Lower lobe of right lung (tissue), 2 donors: ENCODE measurements around the gene GRIP2. TPM values are rescaled to one million over a fixed set of nuclear protein-coding genes. Genes with fewer than 3 reads are reported as not detected.

Experiments used
- ATAC-seq, 2 donors: fragments of 200-7000 bp; cut with Tn5 transposase; one replicate each; pipeline ENCODE4 v1.9.1; 2020 to 2022; ENCODE audit warnings: mild to moderate bottlenecking in 2 of 2, moderate library complexity in 2 of 2
- DNase-seq: peaks from one replicate; pipeline ENCODE4 v3.0.0-alpha.2; 2020
- H3K27ac ChIP-seq: fragments of 200-600 bp; one replicate; pipeline ENCODE4 v1.8.0; 2022
- H3K27me3 ChIP-seq: fragments of 200-600 bp; one replicate; pipeline ENCODE4 v1.8.0; 2022; ENCODE audit warnings: low read depth
- H3K36me3 ChIP-seq: fragments of 200-600 bp; one replicate; pipeline ENCODE4 v1.8.0; 2022; ENCODE audit warnings: mild to moderate bottlenecking
- H3K4me1 ChIP-seq: fragments of 200-600 bp; one replicate; pipeline ENCODE4 v1.8.0; 2022
- H3K4me3 ChIP-seq: fragments of 200-600 bp; one replicate; pipeline ENCODE4 v1.8.0; 2022; ENCODE audit warnings: mild to moderate bottlenecking
- H3K9me3 ChIP-seq: fragments of 200-600 bp; one replicate; pipeline ENCODE4 v1.8.0; 2022
- CTCF ChIP-seq: fragments of 200-600 bp; IDR thresholded peaks from one replicate; pipeline ENCODE4 v1.8.0; 2022; ENCODE audit warnings: antibody characterized with exemption, mild to moderate bottlenecking
- intact Hi-C: fragments of 100-400 bp; cut with DNase I; formaldehyde crosslinking; loops from one replicate; pipeline ENCODE4 v1.11.0; 2022
- total RNA-seq: library from RNA; stranded (reverse); fragmentation: NEBNext Ultra II Directional; extraction: Animal tissue kit (Norgen Biotek cat#: 25700); gene quantifications from one replicate; pipeline ENCODE4 v1.2.1, GENCODE V29; 2021
- donor health status: DM: no; HTN: yes; CAD: no; lungs with severe emphysema.

Gene GRIP2
- total RNA-seq, 1 donor from 2014 or later = 1.1 TPM

DNA sequence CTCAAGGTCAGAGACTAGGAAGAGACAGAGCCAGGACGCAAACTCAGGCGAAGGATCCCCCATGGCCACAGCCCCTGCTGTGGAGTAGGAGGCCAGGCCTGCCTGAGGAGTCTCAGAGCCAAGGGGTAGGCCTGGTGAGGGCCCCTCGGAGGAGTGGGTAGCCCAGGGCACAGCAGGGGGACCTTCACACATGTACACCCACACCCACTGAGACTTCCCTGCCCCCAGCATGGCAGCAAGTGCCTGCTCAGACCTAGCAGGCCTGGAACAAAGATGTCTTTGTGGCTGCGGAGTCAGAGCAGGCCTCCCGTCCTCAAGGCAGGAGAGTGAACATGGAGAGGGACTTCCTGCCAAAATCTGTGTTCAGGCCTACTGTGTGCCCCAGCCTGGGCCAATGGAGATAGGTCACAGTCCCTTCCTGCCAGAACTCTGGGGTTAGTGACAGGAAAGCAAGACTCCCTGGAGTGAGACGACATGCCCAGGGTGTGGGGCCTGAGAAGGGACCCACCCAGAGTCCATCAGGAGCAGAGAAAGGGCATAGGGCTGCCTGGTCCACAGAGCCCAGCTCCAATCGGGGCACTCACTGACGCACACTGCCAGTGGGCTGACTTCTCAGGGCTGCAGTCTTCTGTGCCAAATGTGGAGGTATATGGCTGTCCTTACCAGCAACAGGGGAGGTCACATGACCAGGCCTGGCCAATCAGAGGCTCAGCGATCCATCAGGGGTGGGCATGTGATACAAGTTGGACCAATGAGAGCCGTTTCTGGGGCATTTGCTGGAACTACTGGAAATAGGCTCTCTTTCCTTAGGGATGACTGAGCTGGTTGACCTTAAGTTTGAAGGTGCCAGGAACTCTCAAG is 2.3 kb downstream of the GRIP2 start:
- intact Hi-C loops = no loop called here
- no peak for ATAC-seq
- Histone ChIP-seq H3K27me3 (peaks cover 8% of the 10 kb centered on the region), H3K4me1 (no peaks in the 10 kb centered on the region), H3K36me3 (no peaks in the 10 kb centered on the region), H3K9me3 (no peaks in the 10 kb centered on the region), H3K27ac (no peak overlapping the region), H3K4me3 (no peak overlapping the region)
- TF ChIP-seq CTCF = no peak
- peak; percentile 28 for DNase-seq

- H3K4me1 ChIP-seq = no peaks in the 10 kb centered on the region
- no peaks in the 10 kb centered on the region for H3K9me3 ChIP-seq
- ATAC-seq (no peak), DNase-seq (peak; percentile 18)
- H3K27ac ChIP-seq = no peak overlapping the region
- TF ChIP-seq CTCF = no peak
- no peak overlapping the region for H3K4me3 ChIP-seq
- H3K27me3 ChIP-seq = peaks cover 8% of the 10 kb centered on the region
- intact Hi-C loops = no loop called here
- H3K36me3 ChIP-seq = no peaks in the 10 kb centered on the region
These were observed 3.1 kb downstream of the GRIP2 start for GRCh38 chr3:14536837-14537589.

- no peak for ATAC-seq
- peak; percentile 10 for DNase-seq
- H3K36me3 ChIP-seq = no peaks in the 10 kb centered on the region
- TF ChIP-seq CTCF = no peak
- no peaks in the 10 kb centered on the region for H3K4me1 ChIP-seq
- peaks cover 8% of the 10 kb centered on the region for H3K27me3 ChIP-seq
- H3K9me3 ChIP-seq = no peaks in the 10 kb centered on the region
- no peak overlapping the region for H3K4me3 ChIP-seq
- H3K27ac ChIP-seq = no peak overlapping the region
- intact Hi-C loops = no loop called here
These were observed 3.9 kb downstream of the GRIP2 start for GRCh38 chr3:14536055-14536815.

DNA sequence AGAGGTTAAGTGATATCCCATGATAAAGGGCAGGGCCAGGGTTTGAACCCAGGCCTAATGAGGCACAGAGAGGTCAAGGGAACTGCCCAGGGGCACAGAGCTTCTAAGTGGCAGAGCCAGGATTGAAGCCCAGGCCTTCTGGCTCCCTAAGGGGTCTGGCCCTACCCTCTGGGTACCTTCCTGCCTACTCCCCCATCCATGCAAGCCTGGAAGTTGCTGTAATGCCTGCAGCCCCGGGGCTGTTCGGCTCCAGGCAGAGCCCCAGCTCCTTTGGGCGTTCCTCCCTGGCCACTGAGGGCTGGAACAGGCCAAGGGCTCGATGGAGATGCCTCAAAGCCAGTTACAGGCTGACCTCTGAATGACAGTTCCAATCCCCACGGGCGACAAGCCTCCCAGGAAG is 4.5 kb downstream of the GRIP2 start:
- H3K27ac ChIP-seq = no peak overlapping the region
- no peaks in the 10 kb centered on the region for H3K36me3 ChIP-seq
- intact Hi-C loops = no loop called here
- peak; percentile 10 for DNase-seq
- no peak for ATAC-seq
- peaks cover 8% of the 10 kb centered on the region for H3K27me3 ChIP-seq
- H3K4me1 ChIP-seq = no peaks in the 10 kb centered on the region
- H3K4me3 ChIP-seq = no peak overlapping the region
- H3K9me3 ChIP-seq = no peaks in the 10 kb centered on the region
- TF ChIP-seq CTCF = no peak

- H3K9me3 ChIP-seq = no peaks in the 10 kb centered on the region
- DNase-seq (peak; percentile 35), ATAC-seq (no peak)
- intact Hi-C loops = no loop called here
- no peak overlapping the region for H3K27ac ChIP-seq
- TF ChIP-seq CTCF = no peak
- peaks cover 8% of the 10 kb centered on the region for H3K27me3 ChIP-seq
- H3K4me3 ChIP-seq = no peak overlapping the region
- no peaks in the 10 kb centered on the region for H3K4me1 ChIP-seq
- no peaks in the 10 kb centered on the region for H3K36me3 ChIP-seq
These were observed 5.5 kb downstream of the GRIP2 start for GRCh38 chr3:14534516-14535191.
